OCI-LY1 (cell line): ENCODE measurements around the gene TSC22D2.

Experiments
- EZH2 ChIP-seq: fragments of 200-600 bp; sonication (generic), shearing (Covaris generic); IDR thresholded peaks from 2 replicates; pipeline ENCODE4 v1.8.0; 2017; ENCODE audit warnings: borderline replicate concordance, mixed run types, mild to moderate bottlenecking, antibody characterized with exemption, low read length, moderate library complexity, mixed read lengths
- TF ChIP-seq, protein P1 (sequence below): fragments of 200-600 bp; sonication (generic), shearing (Covaris generic); IDR thresholded peaks from 2 replicates; pipeline ENCODE4 v1.5.1; 2017; ENCODE audit warnings: mild to moderate bottlenecking, antibody characterized with exemption, low read length, moderate library complexity, mixed read lengths

DNA sequence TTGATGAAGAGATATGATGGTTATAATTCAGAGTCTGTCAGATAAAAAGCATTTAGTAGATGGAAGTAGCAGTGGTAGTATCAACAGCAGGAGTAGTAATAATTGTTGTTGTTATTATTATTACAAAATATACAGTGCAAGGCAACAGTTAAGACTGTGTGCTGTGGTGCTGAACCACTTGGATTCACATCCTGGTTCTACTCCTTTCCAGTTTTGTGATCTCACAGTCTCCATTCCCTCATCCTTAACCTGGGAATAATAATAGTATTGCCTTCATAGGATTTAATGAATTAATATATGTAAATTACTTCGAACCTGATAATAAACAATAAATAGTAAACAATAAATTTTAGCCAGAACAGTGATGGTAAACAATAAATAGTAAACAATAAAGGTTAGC is 37.1 kb upstream of the TSC22D2 start:
- TF ChIP-seq, protein P1, sequence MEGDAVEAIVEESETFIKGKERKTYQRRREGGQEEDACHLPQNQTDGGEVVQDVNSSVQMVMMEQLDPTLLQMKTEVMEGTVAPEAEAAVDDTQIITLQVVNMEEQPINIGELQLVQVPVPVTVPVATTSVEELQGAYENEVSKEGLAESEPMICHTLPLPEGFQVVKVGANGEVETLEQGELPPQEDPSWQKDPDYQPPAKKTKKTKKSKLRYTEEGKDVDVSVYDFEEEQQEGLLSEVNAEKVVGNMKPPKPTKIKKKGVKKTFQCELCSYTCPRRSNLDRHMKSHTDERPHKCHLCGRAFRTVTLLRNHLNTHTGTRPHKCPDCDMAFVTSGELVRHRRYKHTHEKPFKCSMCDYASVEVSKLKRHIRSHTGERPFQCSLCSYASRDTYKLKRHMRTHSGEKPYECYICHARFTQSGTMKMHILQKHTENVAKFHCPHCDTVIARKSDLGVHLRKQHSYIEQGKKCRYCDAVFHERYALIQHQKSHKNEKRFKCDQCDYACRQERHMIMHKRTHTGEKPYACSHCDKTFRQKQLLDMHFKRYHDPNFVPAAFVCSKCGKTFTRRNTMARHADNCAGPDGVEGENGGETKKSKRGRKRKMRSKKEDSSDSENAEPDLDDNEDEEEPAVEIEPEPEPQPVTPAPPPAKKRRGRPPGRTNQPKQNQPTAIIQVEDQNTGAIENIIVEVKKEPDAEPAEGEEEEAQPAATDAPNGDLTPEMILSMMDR: no peak
- no peak for TF ChIP-seq EZH2
